GM11168 (cell line): ENCODE data around the gene FGF14.

Source experiments
- in situ Hi-C: fragments of 300-500 bp; cut with MboI; formaldehyde crosslinking; loops from one replicate; pipeline ENCODE4 v1.12.0; 2022; ENCODE audit warnings: low sequenced_read_pairs; ENCODE audit not compliant: unreplicated experiment

Gene FGF14

DNA sequence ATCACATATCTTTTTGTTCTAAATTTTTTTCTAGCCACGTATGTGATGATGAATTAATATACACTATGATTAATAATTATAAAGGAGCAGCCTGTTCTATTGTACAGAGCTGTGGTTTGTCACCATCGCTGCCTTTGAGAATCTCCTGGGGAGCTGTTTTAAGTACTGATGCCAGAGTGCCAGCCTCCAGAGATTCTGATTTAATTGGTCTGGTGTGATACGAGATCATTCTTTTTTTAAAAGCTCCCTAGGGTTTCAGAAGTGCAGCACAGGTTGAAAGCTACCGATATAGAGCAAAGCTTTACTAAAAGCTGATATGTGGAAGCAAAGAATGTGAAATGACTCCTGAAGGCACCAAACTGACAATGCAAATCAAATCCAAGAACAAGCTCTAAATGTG, 634.7 kb downstream of the FGF14 start:
- in situ Hi-C loops = loop anchor here (5.0 to 25.0 kb wide), 2 partner anchors 255 to 630 kb away; no protein-coding TSS in a partner anchor

DNA sequence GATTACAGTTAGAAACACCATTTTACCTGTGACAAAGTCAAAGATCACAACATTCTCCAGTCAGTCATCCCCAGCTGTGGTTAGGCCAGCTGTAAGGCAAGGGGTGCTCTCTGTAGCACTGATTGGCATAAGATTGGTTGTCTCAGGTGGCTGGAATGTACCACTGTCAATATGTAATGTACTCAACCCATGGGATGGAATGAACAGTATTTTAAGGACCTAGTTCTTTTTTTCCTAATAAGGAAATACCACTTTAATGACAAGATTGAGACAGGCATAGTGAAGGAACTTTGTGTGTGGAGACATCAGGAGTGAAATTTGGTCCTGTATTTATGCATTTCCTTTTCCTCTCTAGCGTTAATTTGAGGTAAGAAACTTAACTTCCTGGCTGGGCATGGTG, 638.7 kb downstream of the FGF14 start:
- in situ Hi-C loops = loop anchor here (25.0 kb wide), 1 partner anchor 626 kb away; no protein-coding TSS in a partner anchor

DNA sequence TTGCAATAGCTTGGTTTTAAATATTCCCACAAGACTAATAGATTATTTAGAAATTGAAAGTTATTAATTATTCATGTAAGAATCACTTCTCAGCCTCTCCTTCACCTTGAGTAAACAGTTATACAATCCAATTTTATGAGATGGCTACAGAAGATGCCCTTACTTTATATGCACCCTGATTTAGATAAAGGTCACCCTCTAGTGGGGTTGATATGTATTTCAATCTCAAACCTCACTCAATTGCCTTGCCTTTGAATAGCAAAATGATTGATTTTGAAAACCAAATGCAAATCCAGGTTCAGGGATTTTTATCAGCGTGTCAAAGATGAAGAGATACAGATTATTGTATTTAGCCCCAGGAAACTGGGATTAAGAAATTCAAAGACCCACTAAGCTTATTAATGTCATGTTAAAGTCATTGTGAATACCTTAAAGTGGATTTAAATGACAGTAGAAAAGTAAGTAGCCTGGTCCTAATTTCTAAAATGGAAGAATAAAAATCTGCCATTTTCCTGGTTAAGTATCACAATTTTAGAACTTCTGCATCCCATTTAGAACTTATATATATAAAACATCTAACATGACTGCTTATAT, 644.3 kb downstream of the FGF14 start:
- in situ Hi-C loops = loop anchor here (25.0 kb wide), 1 partner anchor 620 kb away; no protein-coding TSS in a partner anchor

DNA sequence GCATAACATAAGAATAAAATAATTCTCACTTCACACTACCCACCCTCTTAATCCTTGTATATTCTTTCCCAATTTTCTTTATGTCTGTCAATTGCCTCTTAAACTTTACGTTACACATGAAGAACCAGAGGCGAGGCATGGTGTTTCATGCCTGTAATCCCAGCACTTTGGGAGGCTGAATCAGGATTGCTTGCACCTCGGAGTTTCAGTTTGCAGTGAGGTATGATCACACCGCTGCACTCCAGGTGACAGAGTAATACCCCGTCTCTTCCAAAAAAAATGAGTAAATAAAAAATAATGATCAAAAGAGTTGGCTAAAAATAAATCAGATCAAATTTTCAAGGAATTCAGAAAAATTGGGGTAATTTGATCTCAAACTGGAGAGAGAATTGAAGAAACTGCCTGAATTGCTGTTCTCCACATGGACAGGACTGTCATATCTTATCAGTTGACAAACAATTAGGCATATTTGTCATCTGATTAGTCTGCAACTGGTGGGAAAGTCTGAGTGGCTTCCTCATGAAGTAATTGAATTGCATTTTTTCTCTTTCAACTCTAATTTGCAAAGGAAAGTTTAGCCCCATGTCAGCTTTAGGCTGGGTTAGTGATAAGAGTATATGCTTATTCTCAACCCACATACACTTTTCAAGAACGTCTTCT, 646.5 kb downstream of the FGF14 start:
- in situ Hi-C loops = loop anchor here (25.0 kb wide), 1 partner anchor 618 kb away; no protein-coding TSS in a partner anchor

DNA sequence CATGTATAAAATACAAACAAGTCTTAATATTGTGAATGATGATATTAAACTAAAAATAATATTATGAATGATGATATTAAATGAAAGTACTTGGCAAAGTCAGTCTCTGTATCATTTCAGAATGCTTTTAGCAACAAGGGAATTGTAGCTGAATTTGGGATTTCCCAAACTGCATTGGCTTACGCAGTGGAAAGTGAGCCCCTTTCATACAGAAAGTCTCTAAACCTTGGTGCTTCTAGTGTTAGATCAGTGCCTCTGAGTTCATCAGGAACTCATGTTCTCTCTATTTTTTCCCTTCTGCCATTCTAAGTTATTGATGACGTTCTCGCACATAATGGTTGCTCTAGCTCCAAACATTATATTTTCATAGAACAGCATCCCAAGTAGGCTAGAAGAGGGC, 649.4 kb downstream of the FGF14 start:
- in situ Hi-C loops = loop anchor here (25.0 kb wide), 1 partner anchor 615 kb away; no protein-coding TSS in a partner anchor

DNA sequence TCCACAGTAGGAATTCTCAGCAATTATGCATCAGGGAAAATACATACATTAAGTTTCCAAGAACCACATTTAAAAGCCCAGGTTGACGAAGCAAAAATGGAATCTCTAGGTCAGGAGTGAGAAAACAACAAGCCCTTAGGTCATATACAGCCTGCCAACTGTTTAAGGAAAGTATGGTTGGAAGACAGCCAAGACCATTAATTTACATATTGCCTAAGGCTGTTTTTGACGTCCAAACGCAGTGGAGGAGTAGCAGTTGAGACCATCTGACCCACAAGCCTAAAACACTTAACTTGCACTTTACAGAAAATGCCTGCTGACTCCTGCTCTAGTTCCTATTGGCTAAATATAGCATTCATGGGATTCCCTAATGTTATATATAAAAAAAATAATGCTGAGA, 650.4 kb downstream of the FGF14 start:
- in situ Hi-C loops = loop anchor here (25.0 kb wide), 1 partner anchor 614 kb away; no protein-coding TSS in a partner anchor

DNA sequence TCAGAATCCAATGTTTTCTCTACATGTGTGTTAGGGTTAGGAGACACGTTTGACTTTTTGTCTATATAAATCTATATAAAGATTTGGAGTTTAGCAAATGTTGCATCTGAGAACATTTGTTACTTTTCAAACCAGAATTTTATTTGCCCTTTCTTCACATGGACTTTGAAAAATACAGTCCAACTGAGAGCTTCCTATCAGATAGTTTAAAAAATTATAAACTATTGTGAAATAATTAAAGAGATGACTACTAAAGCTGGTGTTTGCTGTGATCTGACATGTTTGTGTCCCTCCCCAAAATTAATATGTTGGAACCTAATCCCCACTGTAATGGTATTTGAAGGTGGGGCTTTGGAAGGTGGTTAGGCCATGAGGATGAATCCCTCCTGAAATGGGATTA, 652.3 kb downstream of the FGF14 start:
- in situ Hi-C loops = no loop called here

DNA sequence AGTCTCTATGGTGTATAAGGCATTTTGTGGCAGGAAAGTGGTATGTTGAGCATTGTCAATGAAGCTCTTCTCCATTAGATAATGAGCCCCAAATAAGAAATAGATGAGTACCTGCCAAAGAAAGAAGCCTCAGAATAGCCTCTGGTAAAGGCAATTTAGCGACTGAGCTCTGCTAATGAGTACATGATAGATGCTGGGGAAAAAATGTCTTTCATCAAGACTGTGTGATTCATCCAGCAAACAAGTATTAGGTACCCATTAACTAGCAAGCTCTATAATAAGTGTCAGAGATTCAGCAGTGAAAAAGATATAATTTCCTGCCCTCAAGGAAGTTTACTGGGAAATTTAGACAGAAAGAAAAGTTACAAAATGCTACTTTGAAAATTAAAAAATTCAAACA, 654.8 kb downstream of the FGF14 start:
- in situ Hi-C loops = no loop called here

DNA sequence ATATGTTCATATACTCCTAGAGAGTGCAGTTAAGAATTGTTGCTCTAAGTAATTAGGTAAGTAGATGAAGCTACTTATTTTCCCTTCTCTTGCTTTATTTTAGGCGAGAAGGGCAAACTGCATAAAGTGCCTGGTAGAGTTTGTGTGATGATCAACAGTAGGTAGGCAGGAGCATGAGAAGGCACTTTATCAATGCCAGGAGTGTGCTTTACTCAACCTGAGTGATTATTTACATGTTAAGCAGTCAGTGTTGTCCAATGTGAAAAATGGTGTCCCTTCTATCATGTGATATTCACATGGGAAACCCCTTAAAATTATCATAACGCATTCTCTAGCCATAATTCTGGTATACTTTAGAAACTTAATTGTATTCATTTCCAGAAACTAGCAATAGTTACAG, 655.3 kb downstream of the FGF14 start:
- in situ Hi-C loops = no loop called here

DNA sequence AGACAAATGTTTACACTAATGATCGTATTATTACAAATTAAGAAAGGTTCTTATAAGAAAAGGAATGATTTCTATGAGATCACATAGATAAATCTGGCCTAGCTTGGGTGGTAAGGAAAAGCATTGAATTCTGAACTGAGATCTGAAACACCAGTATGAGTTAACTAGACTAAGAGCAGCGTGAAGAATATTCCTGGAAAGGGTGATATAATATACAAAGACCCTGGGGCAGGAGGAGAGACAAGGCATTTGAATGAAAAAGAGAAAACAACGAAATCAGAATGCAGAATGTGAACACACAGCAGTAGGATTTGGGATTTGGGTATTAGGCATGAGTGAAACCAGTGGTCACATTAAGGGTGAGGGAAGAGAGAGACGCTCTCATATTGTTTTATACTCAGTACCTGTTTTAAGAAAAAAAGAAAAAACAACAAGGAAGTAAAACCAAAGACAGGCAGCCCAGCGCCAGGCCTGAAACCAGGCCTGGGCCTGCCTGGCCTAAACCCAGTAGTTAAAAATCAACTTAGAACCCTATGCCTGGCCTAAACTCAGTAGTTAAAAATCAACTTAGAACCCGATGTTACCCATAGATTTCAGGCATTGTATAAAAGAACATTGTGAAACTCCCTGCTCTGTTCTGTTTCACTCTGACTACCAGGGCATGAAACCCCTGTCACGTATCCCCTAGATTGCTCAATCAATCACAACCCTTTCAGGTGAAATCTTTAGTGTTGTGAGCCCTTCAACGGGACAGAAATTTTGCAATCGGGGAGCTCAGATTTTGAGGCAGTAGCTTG, 662.3 kb downstream of the FGF14 start:
- in situ Hi-C loops = no loop called here

DNA sequence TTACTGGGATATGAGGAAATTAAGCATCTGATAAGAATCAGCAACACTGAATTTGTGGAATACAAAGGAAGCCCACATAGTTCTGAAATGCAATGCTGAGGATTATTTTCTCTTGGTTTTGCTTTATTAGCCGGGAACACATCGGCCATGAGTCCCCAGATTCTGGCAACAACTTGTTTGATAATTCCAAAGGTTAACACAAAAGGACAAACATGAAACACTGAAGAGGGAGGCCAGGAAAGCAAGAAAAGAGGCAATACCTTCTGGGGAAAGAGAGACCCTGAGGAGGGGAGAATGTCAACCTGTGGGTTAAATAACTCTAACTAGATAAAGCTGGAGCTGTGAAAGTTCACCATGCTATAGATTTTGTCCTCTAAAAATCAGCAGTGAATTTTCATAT, 663.5 kb downstream of the FGF14 start:
- in situ Hi-C loops = no loop called here

DNA sequence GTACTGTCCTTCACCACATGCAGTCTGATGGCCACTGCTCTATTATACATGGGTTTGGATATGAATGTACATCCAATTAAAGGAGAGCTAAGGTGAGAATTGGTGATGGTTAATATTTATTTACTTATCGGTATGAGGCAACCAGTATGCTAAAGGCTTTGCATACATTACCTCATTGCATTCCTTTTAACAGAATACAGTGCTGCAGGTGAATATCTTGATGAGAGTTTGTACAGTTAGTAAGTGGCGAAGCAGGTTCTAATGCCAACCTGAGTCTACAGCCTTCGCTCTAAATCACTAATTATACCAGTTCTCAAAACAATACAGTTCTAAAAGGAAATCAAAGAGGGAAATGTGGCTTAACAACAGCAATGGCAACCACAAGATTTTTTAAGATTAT, 665.3 kb downstream of the FGF14 start:
- in situ Hi-C loops = no loop called here

DNA sequence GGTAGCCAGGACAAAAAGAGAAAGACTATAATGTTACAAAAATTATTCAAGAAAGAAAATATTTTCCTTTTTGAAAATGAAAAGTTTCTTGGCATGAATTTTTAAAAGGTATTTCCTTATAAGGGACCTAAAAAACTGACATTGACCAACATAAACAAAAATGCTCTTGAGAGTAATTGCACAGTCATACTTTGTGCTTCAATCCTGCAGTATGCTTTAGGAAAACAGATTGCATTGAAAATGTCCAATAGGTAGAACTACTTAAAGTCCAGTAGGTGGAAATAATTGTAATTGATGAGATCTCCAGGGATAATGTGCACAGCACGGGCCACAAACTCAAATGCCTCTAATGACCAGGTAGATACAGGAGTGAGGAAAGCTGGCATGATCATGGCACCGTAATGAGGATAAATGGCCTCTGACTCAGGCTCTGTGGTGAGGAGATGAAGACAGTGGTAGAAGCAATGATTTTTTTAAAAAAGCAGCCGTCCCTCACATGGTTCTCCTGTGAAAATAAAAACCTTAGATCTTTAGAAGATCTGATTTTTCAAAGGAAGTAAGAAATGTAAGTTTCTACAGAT, 671.3 kb downstream of the FGF14 start:
- in situ Hi-C loops = no loop called here

DNA sequence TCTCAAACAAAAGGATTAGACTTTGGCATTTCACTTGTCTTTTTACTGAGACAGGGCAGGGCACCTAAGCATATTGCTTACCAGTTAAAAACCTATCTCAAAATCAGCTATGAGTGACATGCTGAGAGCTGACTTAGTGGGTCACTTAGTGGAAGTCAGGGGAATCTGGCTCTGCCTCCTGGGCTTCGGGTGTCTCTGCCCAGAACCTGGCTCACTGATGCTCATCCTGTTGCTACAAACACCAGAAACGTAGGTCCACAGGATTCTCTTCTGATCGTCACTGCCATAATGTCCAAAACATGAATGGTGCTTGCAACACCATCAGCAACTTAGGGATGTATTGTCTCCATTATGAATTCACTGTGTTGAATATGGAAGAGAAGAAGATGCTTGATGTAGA, 673.2 kb downstream of the FGF14 start:
- in situ Hi-C loops = no loop called here

DNA sequence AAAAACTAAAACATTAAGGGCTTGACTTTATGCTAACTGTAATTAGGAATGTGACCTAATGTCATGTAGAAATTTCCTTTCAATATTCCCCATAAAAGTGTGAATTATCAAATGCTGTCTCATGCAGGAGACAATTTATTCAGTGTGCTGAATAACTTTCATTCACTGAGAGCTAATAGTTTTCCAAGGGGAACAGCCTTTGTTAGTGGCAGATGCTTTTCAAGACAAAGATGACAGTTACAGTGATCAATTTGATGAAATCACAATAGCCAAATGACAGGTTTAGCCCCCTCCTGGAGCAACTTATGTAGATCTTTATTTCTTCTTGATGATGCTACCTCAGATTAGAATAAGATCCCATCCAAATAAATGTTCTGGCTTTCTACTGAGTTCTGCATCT, 673.8 kb downstream of the FGF14 start:
- in situ Hi-C loops = no loop called here

DNA sequence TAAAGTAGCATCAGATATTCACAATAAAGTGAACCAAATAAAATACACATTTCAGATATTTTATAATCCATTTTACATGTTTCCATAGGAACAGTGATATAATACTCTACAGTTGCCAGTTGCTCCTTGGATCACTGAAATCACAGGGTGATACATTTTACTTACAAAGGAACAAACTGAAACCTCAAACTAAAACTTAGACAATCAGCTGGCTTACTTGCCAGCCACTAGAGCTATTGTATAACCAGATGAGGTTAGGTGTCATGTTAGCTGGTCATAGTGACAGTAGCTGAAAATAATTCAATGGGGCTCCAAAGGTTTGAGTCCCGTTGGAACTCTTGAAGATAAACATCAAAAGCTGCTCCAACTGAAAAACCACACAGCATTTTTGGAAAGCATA, 674.7 kb downstream of the FGF14 start:
- in situ Hi-C loops = no loop called here

DNA sequence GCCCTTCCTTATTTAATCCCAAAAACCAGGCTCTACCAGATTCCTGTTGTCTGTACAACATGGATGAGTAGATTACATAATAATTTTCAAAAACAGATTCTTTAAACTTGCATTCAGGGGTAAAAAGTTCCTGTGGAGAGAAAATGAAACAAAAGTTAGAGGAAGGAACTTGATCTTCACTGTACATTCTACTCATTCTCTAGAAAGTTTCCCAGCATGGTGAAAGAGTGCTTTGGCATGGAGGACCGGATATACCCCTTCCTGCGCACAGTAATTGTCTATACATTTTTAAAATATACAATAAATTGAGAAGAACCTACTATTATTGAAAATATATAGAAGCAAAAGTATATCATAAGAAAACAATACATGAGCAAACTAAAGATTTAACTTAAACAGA, 675.2 kb downstream of the FGF14 start:
- in situ Hi-C loops = no loop called here

DNA sequence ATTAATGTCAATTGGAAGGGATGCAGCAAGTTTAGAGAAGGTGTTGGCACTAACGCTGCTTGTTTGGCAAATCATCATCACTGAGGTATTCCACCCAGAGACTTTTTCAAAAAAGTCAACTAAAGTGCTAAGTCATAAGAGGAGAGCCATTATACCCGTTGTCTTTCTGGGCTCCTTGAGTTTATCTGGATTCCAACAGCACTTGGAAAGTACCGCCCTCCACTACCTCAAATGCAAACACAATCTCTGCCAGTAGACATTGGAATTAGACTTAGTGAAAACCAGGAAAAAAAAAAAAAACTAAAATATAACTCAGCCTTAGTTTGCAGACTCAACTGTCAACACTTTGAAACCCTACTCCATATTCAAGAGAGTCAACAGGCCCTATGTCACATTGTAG, 683.4 kb downstream of the FGF14 start:
- in situ Hi-C loops = no loop called here

DNA sequence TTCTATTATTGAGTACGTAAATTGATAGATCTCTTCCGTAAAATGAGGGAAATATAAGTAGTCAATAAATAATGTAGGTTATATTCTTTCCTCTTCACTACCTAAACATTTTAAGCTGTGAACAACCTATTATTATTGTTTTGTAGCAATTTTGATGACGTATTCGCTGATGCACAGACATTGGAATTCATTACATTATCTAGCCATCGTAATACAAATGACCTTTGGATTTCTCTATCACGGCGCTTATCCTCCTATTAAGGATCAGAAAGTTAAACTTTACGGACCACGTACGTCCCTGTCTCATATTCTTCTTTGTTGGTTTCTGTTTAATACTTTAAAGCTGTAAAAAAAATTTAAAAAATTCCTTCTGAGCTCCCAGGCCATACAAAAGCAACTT, 684.5 kb downstream of the FGF14 start:
- in situ Hi-C loops = no loop called here

DNA sequence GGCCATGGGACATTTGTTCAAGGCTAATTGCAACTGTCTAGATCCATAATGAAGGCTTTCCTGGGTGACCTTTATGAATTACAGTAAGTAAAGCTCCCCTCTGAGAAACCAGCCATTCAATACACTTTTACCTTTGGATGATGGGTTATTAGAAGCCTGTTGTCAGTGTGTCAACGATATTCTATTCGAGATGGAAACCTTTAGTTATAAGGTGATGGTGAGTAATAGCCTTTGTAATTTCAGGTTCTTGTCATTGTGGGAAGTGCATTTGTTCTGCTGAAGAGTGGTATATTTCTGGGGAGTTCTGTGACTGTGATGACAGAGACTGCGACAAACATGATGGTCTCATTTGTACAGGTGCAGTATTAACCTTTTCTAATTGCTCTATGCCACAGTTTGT, 687.7 kb downstream of the FGF14 start:
- in situ Hi-C loops = no loop called here

DNA sequence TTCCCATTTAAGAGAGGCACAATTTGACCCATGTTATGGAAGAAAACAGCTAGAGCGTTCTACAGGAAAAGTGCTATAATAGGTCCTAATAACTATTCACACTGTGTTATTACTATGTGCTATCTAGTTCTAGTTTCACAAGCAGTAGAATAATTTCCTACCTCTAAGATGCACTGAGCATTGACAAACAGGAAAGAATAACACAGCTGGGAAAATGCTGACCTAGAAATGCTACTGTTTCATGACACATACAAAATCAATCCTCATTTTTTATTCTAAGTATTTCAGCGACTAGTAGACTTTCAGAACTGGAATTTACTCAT, 689.9 kb downstream of the FGF14 start:
- in situ Hi-C loops = no loop called here
